GM13977 (cell line): Measurements from ENCODE around the gene CCDC7.
"Not testable (repeated sequence)": the region's sequence is repeated elsewhere in the genome, so short reads cannot be mapped to it uniquely, and the experiment has no call there.

ENCODE experiments used
- DNase-seq: peaks from one replicate; pipeline ENCODE4 v3.0.0; 2012; ENCODE audit warnings: low spot score
- CTCF ChIP-seq: IDR thresholded peaks from 2 replicates; pipeline ENCODE4 v1.5.1; 2012; ENCODE audit warnings: mild to moderate bottlenecking, control low read depth; ENCODE audit not compliant: insufficient read depth; ENCODE audit errors: extremely low read depth, missing control alignments
- in situ Hi-C: fragments of 300-500 bp; cut with MboI; formaldehyde crosslinking; loops from one replicate; pipeline ENCODE4 v1.12.0; 2022; ENCODE audit warnings: low sequenced_read_pairs, low pct_unique_long_range_greater_than_20kb, mixed read lengths, inconsistent platforms; ENCODE audit not compliant: unreplicated experiment

The CCDC7 gene

DNA sequence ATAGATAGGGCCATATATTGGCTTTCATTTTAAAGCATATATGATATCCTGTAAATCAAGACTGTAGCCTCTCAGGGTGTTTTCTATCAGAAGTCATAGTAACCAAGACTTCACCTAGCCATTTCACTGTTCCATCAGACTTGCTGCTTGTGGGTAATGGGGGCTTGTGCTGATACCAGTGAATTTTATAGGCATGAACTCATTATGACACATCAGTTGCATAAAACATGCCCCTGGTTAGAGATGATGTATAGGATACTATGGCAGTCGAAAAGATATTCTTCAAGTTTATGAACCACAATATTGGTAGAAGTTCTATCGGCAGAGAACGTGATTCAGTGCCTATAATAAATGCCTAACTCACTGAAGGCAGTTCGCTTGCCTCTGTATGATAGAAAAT, 305.6 kb downstream of the CCDC7 start:
- in situ Hi-C loops, result no loop called here
- no peak for TF ChIP-seq CTCF
- no peak for DNase-seq

DNA sequence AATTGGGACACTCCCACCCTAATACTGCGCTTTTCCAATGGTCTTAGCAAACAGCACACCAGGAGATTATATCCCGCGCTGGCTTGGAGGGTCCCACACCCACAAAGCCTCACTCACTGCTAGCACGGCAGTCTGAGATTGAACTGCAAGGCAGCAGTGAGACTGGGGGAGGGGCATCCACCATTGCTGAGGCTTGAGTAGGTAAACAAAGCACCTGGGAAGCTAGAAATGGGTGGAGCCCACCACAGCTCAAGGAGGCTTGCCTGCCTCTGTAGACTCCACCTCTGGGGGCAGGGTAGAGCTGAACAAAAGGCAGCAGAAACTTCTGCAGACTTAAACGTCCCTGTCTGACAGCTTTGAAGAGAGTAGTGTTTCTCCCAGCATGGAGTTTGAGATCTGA, 309.0 kb downstream of the CCDC7 start:
- in situ Hi-C loops, DNase-seq: not testable (repeated sequence)

- no peak for TF ChIP-seq CTCF
Measured at GRCh38 chr10:32771217-32771616, 325.3 kb downstream of the CCDC7 start.

GRCh38 chr10:32773105-32773504, 327.2 kb downstream of the CCDC7 start:
- in situ Hi-C loops, result no loop called here
- no peak for DNase-seq
- no peak for TF ChIP-seq CTCF

More at GRCh38 chr10:32771217-32771616, 325.3 kb downstream of the CCDC7 start:
- in situ Hi-C loops, result no loop called here
- no peak for DNase-seq

DNA sequence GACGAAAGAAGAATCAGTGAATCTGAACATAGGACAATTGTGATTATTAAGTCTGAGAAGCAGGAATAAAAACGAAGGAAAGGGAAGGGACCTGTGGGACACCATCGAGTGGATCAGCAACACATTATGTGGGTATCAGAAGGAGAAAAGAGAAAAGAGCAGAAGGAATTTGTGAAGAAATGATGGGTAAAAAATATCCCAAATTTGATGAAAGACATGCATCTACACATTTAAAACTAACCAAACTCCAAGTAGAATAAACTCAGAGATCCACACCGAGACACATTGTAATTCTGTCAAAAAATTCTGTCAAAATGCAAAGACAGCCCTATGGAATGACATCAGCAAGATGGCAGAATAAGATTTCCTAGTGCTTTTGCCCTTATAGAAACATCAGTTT, 341.0 kb downstream of the CCDC7 start:
- in situ Hi-C loops, result loop anchor here (25.0 kb wide), 1 partner anchor 375 kb away; no protein-coding TSS in a partner anchor
- DNase-seq, result no peak
- TF ChIP-seq CTCF, result no peak

- DNase-seq, result no peak
- TF ChIP-seq CTCF, result no peak
- in situ Hi-C loops, result loop anchor here (25.0 kb wide), 1 partner anchor 375 kb away; no protein-coding TSS in a partner anchor
Measured at GRCh38 chr10:32787690-32788284, 341.8 kb downstream of the CCDC7 start.

- in situ Hi-C loops, result loop anchor here (25.0 kb wide), 1 partner anchor 374 kb away; no protein-coding TSS in a partner anchor
- DNase-seq, result no peak
- TF ChIP-seq CTCF, result no peak
Measured at GRCh38 chr10:32788359-32788758, 342.4 kb downstream of the CCDC7 start.
